ENCODE data around the gene AEBP2.
"Not testable (repeated sequence)": the region's sequence is repeated elsewhere in the genome, so short reads cannot be mapped to it uniquely, and the experiment has no call there.

AEBP2 gene

DNA sequence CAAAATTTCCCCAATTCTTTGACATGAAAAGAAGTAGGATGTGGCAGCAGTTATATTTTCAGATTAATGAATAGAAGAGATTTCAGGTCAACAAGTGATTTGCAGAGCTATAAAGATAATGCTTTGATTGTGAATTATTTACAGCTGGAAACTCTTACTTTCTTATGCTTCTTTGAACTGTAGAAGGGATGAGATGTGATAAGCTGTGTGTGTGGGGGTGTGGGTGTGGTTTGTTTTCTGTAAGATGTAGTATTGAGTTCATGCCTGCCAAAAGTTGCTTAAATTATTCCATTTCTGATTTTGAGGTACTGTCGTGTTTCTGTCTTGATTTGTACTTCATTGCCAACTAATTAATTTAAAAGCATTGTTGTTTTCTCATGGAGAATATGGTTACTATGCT lies 22.7 kb downstream of the AEBP2 start:
- Histone ChIP-seq H2AK5ac (ENCODE audit: low read length) (no peak overlapping the region), H2BK15ac (replicated peaks; ENCODE audit: low read depth) (no peak overlapping the region), H3K23ac (ENCODE audit: low read length) (no peak overlapping the region), H3K4me2 (ENCODE audit: low read length) (no peak overlapping the region), H2BK5ac (ENCODE audit: low read length) (no peak overlapping the region), H4K8ac (ENCODE audit: low read depth, low read length) (no peak overlapping the region), H3K79me2 (ENCODE audit: control insufficient read depth, insufficient read depth, low read length) (peaks cover 29% of the 10 kb centered on the region), H3K9ac (ENCODE audit: low read length) (no peak overlapping the region), H4K5ac (ENCODE audit: low read length) (no peak overlapping the region), H3K56ac (ENCODE audit: low read length) (no peak overlapping the region), H3K36me3 (ENCODE audit: control insufficient read depth, insufficient read depth, low read length) (no peaks in the 10 kb centered on the region), H3K27me3 (ENCODE audit: insufficient read depth, low read length, poor library complexity) (no peaks in the 10 kb centered on the region), H3K4me3 (ENCODE audit: low read length) (no peak overlapping the region), H3K27ac (ENCODE audit: low read depth, low read length) (no peak overlapping the region), H2BK120ac (ENCODE audit: low read depth, low read length) (no peak overlapping the region), H3K4ac (ENCODE audit: low read depth, low read length) (no peak overlapping the region), H3K79me1 (ENCODE audit: low read length) (peaks cover 7% of the 10 kb centered on the region), H3K4me1 (ENCODE audit: control insufficient read depth, low read depth, low read length) (peaks cover 1% of the 10 kb centered on the region), H3K18ac (ENCODE audit: low read length) (no peak overlapping the region)
- no CpG with 5 or more reads among the region's 1 CpG for WGBS (ENCODE audit: extremely low coverage, insufficient coverage, low lambda C conversion rate)
- no peak for DNase-seq

DNA sequence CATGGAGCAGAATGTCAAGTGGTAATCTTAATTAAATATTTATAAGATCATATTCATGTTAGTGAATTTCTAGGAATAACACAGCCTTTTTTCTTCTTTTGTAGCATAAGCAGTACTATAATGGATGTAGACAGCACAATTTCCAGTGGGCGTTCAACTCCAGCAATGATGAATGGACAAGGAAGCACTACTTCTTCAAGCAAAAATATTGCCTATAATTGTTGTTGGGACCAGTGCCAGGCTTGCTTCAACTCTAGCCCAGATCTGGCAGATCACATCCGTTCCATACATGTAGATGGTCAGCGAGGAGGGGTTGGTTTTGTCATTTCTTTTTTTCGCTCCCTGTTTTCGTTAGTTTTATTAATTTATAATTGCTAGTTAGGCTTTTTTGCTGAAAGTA lies 23.1 kb downstream of the AEBP2 start:
- no peak overlapping the region for H3K4ac ChIP-seq (ENCODE audit: low read depth, low read length)
- H3K18ac ChIP-seq (ENCODE audit: low read length) = no peak overlapping the region
- no peak for DNase-seq
- H3K27ac ChIP-seq (ENCODE audit: low read depth, low read length) = no peak overlapping the region
- peaks cover 25% of the 10 kb centered on the region for H3K79me2 ChIP-seq (ENCODE audit: control insufficient read depth, insufficient read depth, low read length)
- no peak overlapping the region for H3K4me2 ChIP-seq (ENCODE audit: low read length)
- no CpG with 5 or more reads among the region's 5 CpGs for WGBS (ENCODE audit: extremely low coverage, insufficient coverage, low lambda C conversion rate)
- no peak overlapping the region for H4K8ac ChIP-seq (ENCODE audit: low read depth, low read length)
- H4K5ac ChIP-seq (ENCODE audit: low read length) = no peak overlapping the region
- H3K56ac ChIP-seq (ENCODE audit: low read length) = no peak overlapping the region
- peaks cover 3% of the 10 kb centered on the region for H3K79me1 ChIP-seq (ENCODE audit: low read length)
- H2BK15ac ChIP-seq (replicated peaks; ENCODE audit: low read depth) = no peak overlapping the region
- no peak overlapping the region for H2BK120ac ChIP-seq (ENCODE audit: low read depth, low read length)
- H2AK5ac ChIP-seq (ENCODE audit: low read length) = no peak overlapping the region
- H2BK5ac ChIP-seq (ENCODE audit: low read length) = no peak overlapping the region
- H3K9ac ChIP-seq (ENCODE audit: low read length) = no peak overlapping the region
- no peaks in the 10 kb centered on the region for H3K27me3 ChIP-seq (ENCODE audit: insufficient read depth, low read length, poor library complexity)
- H3K23ac ChIP-seq (ENCODE audit: low read length) = no peak overlapping the region
- H3K36me3 ChIP-seq (ENCODE audit: control insufficient read depth, insufficient read depth, low read length) = no peaks in the 10 kb centered on the region
- no peak overlapping the region for H3K4me3 ChIP-seq (ENCODE audit: low read length)
- peaks cover 1% of the 10 kb centered on the region for H3K4me1 ChIP-seq (ENCODE audit: control insufficient read depth, low read depth, low read length)

DNA sequence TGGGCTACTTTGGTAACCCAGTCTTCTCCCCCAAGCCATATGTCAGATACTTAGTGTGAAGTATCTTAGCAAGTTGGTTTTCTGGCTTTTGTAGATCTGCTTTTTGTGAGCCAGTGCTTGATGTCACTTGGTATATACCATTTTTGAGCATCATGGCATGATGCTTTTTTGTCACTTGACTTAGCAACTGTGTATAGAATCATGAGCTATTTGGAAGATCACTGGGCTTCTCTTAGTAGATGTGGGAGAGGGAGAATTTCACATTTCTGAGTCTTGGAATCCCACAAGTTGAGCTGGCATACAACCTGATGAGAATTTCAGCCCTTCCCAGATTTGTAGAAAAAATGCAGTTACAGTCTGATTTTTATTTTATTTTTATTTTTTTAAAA lies 24.9 kb downstream of the AEBP2 start:
- Histone ChIP-seq H3K4me2 (ENCODE audit: low read length) (no peak overlapping the region), H3K4ac (ENCODE audit: low read depth, low read length) (no peak overlapping the region), H4K5ac (ENCODE audit: low read length) (no peak overlapping the region), H4K8ac (ENCODE audit: low read depth, low read length) (no peak overlapping the region), H3K27me3 (ENCODE audit: insufficient read depth, low read length, poor library complexity) (no peaks in the 10 kb centered on the region), H3K27ac (ENCODE audit: low read depth, low read length) (no peak overlapping the region), H3K9ac (ENCODE audit: low read length) (no peak overlapping the region), H2AK5ac (ENCODE audit: low read length) (no peak overlapping the region), H3K79me1 (ENCODE audit: low read length) (peaks cover 1% of the 10 kb centered on the region), H3K56ac (ENCODE audit: low read length) (no peak overlapping the region), H2BK5ac (ENCODE audit: low read length) (no peak overlapping the region), H3K4me3 (ENCODE audit: low read length) (no peak overlapping the region), H3K36me3 (ENCODE audit: control insufficient read depth, insufficient read depth, low read length) (no peaks in the 10 kb centered on the region), H2BK120ac (ENCODE audit: low read depth, low read length) (no peak overlapping the region), H3K18ac (ENCODE audit: low read length) (no peak overlapping the region), H3K23ac (ENCODE audit: low read length) (no peak overlapping the region), H2BK15ac (replicated peaks; ENCODE audit: low read depth) (no peak overlapping the region), H3K79me2 (ENCODE audit: control insufficient read depth, insufficient read depth, low read length) (peaks cover 17% of the 10 kb centered on the region), H3K4me1 (ENCODE audit: control insufficient read depth, low read depth, low read length) (no peaks in the 10 kb centered on the region)
- DNase-seq = no peak

DNA sequence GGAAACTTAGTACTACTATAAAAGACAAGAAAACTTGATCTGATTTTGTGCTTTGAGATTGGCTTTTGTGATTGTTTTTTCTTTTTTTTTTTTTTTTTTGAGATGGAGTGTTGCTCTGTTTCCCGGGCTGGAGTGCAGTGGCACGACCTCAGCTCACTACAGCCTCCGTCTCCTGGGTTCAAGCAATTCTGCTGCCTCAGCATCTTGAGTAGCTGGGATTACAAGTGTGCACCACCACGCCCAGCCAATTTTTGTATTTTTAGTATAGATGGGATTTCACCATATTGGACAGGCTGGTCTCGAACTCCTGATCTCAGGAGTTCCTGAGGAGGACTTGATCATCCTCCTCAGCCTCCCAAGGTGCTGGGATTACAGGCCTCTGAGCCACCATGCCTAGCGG lies 26.4 kb downstream of the AEBP2 start:
- Histone ChIP-seq H2AK5ac (ENCODE audit: low read length) (no peak overlapping the region), H3K79me1 (ENCODE audit: low read length) (peaks cover 5% of the 10 kb centered on the region), H4K5ac (ENCODE audit: low read length) (no peak overlapping the region), H3K9ac (ENCODE audit: low read length) (no peak overlapping the region), H2BK120ac (ENCODE audit: low read depth, low read length) (no peak overlapping the region), H3K79me2 (ENCODE audit: control insufficient read depth, insufficient read depth, low read length) (peaks cover 13% of the 10 kb centered on the region), H3K4ac (ENCODE audit: low read depth, low read length) (no peak overlapping the region), H3K4me1 (ENCODE audit: control insufficient read depth, low read depth, low read length) (no peaks in the 10 kb centered on the region), H3K27ac (ENCODE audit: low read depth, low read length) (no peak overlapping the region), H4K8ac (ENCODE audit: low read depth, low read length) (no peak overlapping the region), H2BK5ac (ENCODE audit: low read length) (no peak overlapping the region), H3K23ac (ENCODE audit: low read length) (no peak overlapping the region), H3K56ac (ENCODE audit: low read length) (no peak overlapping the region), H2BK15ac (replicated peaks; ENCODE audit: low read depth) (no peak overlapping the region), H3K36me3 (ENCODE audit: control insufficient read depth, insufficient read depth, low read length) (no peaks in the 10 kb centered on the region), H3K4me2 (ENCODE audit: low read length) (no peak overlapping the region), H3K4me3 (ENCODE audit: low read length) (no peak overlapping the region), H3K27me3 (ENCODE audit: insufficient read depth, low read length, poor library complexity) (no peaks in the 10 kb centered on the region), H3K18ac (ENCODE audit: low read length) (no peak overlapping the region)
- no peak for DNase-seq
- no CpG with 5 or more reads among the region's 6 CpGs for WGBS (ENCODE audit: extremely low coverage, insufficient coverage, low lambda C conversion rate)

DNA sequence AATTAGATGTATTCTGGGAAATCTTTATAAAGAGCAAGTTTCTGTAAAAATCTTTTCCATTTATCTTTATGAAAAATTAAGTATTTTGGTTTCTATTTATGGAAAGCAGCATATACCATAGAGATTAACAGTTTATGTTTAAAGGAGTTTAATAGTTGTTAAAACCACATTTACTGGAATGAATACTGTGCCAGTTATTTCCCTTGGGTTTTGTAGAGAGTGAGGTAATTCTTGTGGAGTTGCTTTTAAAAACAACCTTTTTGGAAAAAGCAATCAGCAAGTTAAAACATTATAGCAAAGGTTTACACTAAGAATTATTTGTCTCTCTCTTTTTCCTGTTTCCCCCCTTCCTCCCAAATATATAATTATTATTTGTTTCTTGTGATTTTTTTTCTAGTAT lies 34.9 kb downstream of the AEBP2 start:
- Histone ChIP-seq H2BK15ac (replicated peaks; ENCODE audit: low read depth) (no peak overlapping the region), H2AK5ac (ENCODE audit: low read length) (no peak overlapping the region), H3K36me3 (ENCODE audit: control insufficient read depth, insufficient read depth, low read length) (no peaks in the 10 kb centered on the region), H3K4me1 (ENCODE audit: control insufficient read depth, low read depth, low read length) (no peaks in the 10 kb centered on the region), H2BK5ac (ENCODE audit: low read length) (no peak overlapping the region), H3K18ac (ENCODE audit: low read length) (no peak overlapping the region), H3K4ac (ENCODE audit: low read depth, low read length) (no peak overlapping the region), H3K56ac (ENCODE audit: low read length) (no peak overlapping the region), H3K4me3 (ENCODE audit: low read length) (no peak overlapping the region), H3K23ac (ENCODE audit: low read length) (no peak overlapping the region), H4K8ac (ENCODE audit: low read depth, low read length) (no peak overlapping the region), H3K27ac (ENCODE audit: low read depth, low read length) (no peak overlapping the region), H3K79me1 (ENCODE audit: low read length) (peaks cover 7% of the 10 kb centered on the region), H3K27me3 (ENCODE audit: insufficient read depth, low read length, poor library complexity) (no peaks in the 10 kb centered on the region), H3K79me2 (ENCODE audit: control insufficient read depth, insufficient read depth, low read length) (peaks cover 24% of the 10 kb centered on the region), H2BK120ac (ENCODE audit: low read depth, low read length) (no peak overlapping the region), H3K4me2 (ENCODE audit: low read length) (no peak overlapping the region), H4K5ac (ENCODE audit: low read length) (no peak overlapping the region), H3K9ac (ENCODE audit: low read length) (no peak overlapping the region)
- DNase-seq = no peak

DNA sequence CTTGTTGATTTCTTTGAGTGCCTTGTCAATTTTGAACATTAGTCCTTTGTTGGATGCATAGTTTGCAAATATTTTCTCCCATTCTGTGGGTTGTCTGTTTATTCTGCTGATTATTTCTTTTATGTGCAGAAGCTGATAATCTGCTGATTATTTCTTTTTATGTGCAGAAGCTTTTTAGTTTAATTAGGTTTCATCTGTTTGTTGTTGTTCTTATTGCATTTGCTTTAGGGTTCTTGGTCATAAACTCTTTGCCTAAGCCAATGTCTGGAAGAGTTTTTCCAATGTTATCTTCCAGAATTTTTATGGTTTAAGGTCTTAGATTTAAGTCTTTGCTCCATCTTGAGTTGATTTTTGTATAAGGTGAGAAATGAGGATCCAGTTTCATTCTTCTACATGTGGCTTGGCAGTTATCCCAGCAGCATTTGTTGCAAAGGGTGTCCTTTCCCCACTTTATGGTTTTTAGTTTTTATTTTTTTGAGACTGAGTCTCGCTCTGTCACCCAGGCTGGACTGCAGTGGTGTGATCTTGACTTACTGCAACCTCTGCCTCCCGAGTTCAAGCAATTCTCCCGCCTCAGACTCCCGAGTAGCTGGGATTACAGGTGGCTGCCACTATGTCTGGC lies 36.7 kb downstream of the AEBP2 start:
- H3K9ac ChIP-seq (ENCODE audit: low read length); H2BK120ac ChIP-seq (ENCODE audit: low read depth, low read length); H2BK15ac ChIP-seq (replicated peaks; ENCODE audit: low read depth); H3K4ac ChIP-seq (ENCODE audit: low read depth, low read length); H2AK5ac ChIP-seq (ENCODE audit: low read length); H3K79me1 ChIP-seq (ENCODE audit: low read length); H4K5ac ChIP-seq (ENCODE audit: low read length); H3K18ac ChIP-seq (ENCODE audit: low read length); H3K4me1 ChIP-seq (ENCODE audit: control insufficient read depth, low read depth, low read length); H3K4me2 ChIP-seq (ENCODE audit: low read length); H3K27ac ChIP-seq (ENCODE audit: low read depth, low read length); H3K4me3 ChIP-seq (ENCODE audit: low read length); H3K27me3 ChIP-seq (ENCODE audit: insufficient read depth, low read length, poor library complexity); H3K23ac ChIP-seq (ENCODE audit: low read length); DNase-seq; H3K36me3 ChIP-seq (ENCODE audit: control insufficient read depth, insufficient read depth, low read length); H2BK5ac ChIP-seq (ENCODE audit: low read length); H4K8ac ChIP-seq (ENCODE audit: low read depth, low read length); H3K56ac ChIP-seq (ENCODE audit: low read length): not testable (repeated sequence)
- WGBS (ENCODE audit: extremely low coverage, insufficient coverage, low lambda C conversion rate) = no CpG with 5 or more reads among the region's 4 CpGs
- peaks cover 25% of the 10 kb centered on the region for H3K79me2 ChIP-seq (ENCODE audit: control insufficient read depth, insufficient read depth, low read length)
